Endothelial cell of umbilical vein (primary cell): ENCODE measurements around the gene COQ9.

Source experiments
- EZH2 ChIP-seq: IDR thresholded peaks from 2 replicates; pipeline ENCODE4 v1.6.1; 2012; ENCODE audit warnings: borderline replicate concordance, low read depth, mild to moderate bottlenecking, moderate library complexity, low read length, inconsistent platforms; ENCODE audit not compliant: severe bottlenecking
- FOS ChIP-seq: IDR thresholded peaks from 2 replicates; pipeline ENCODE4 v1.6.1; 2011; ENCODE audit warnings: mild to moderate bottlenecking, low read length, moderate library complexity, borderline replicate concordance; ENCODE audit not compliant: insufficient read depth
- JUN ChIP-seq: IDR thresholded peaks from 2 replicates; pipeline ENCODE4 v1.6.1; 2011; ENCODE audit warnings: borderline replicate concordance, low read depth; ENCODE audit not compliant: insufficient read length, insufficient read depth
- POLR2AphosphoS5 ChIP-seq: IDR thresholded peaks from 2 replicates; pipeline ENCODE4 v1.6.1; 2012; ENCODE audit warnings: low read depth, mild to moderate bottlenecking, control low read depth, low read length, moderate library complexity; ENCODE audit not compliant: insufficient read depth
- TF ChIP-seq, protein P1 (sequence below), 2 donors: IDR thresholded peaks; 1 replicate in 1 of 2; 2 replicates in 1 of 2; pipeline ENCODE4 v1.5.1; 2011; ENCODE audit warnings: low read length in 2 of 2, mild to moderate bottlenecking in 2 of 2, moderate library complexity in 2 of 2, control low read depth in 1 of 2, inconsistent platforms in 1 of 2, low read depth in 1 of 2; ENCODE audit not compliant: insufficient read depth in 1 of 2; ENCODE audit errors: extremely low read depth in 1 of 2
- TF ChIP-seq, protein P2 (sequence below): IDR thresholded peaks from 2 replicates; pipeline ENCODE4 v1.6.1; 2011; ENCODE audit not compliant: insufficient read depth, insufficient read length

DNA sequence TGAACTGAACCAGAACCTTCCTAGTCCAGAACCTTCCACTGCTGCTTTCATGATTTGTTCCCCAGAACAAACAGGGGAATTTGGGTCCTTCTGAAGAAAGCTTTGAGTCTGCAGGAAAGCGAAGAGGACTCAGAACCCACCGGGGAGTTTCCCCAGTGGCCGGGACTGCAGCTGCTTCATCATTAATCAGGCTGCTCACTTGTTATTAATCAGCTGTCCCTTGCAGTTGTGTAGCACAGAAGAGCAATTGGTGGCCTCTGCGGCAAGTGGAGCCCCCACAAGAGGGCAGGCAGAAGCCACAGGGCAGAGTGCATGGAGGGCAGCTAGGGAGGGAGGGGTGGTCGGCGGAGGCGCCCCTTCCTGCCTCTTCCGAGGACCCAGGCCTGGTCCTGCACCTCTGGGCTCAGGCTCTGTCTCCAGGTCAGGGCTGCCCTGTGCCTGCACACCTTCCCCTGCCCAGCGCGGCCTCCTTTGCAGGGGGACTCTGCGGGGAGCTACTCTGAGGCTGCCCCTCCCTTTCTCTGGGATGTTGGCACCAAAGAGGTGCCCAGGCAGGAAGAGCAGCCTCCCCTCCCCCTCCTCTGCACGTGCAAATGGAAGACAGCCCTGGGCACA is 35.8 kb upstream of the COQ9 start:
- TF ChIP-seq, protein P1, sequence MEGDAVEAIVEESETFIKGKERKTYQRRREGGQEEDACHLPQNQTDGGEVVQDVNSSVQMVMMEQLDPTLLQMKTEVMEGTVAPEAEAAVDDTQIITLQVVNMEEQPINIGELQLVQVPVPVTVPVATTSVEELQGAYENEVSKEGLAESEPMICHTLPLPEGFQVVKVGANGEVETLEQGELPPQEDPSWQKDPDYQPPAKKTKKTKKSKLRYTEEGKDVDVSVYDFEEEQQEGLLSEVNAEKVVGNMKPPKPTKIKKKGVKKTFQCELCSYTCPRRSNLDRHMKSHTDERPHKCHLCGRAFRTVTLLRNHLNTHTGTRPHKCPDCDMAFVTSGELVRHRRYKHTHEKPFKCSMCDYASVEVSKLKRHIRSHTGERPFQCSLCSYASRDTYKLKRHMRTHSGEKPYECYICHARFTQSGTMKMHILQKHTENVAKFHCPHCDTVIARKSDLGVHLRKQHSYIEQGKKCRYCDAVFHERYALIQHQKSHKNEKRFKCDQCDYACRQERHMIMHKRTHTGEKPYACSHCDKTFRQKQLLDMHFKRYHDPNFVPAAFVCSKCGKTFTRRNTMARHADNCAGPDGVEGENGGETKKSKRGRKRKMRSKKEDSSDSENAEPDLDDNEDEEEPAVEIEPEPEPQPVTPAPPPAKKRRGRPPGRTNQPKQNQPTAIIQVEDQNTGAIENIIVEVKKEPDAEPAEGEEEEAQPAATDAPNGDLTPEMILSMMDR (IDR thresholded peaks at IDR 0.05; ENCODE audit: extremely low read depth in 1 of 2, insufficient read depth in 1 of 2, low read depth in 1 of 2, low read length in 2 of 2), result no peak
- TF ChIP-seq EZH2 (no peak), JUN (no peak), POLR2AphosphoS5 (no peak), FOS (no peak)
- TF ChIP-seq, protein P2, sequence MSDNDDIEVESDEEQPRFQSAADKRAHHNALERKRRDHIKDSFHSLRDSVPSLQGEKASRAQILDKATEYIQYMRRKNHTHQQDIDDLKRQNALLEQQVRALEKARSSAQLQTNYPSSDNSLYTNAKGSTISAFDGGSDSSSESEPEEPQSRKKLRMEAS, result no peak
